Measurements from ENCODE around the gene SEBOX.

Gene SEBOX

DNA sequence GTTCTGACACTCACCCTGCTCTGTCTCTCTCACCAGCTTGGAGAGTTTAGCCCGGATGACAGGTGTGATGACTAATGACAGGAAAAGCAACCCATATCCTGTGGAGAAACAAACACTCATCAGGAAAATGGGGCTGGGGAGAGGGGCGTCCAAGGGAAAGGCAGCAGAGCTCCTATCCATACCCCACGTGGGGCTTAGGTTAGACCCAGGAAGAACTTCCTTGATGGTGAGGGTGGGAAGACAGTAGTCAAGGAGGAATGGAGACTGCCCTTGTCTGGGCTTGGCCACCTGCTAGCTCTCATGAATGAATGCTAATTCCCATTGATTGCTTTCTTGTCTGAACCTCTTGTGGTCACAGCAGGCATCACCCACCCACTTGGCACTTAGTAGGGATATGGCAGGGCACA, 37.2 kb upstream of the SEBOX start:
- ChIA-PET POLR2A (interaction anchor here (1.2 kb wide), 1 partner anchor 11 kb away, joined by 4 read pairs; no protein-coding TSS in a partner anchor), CTCF (no interaction called here)
- DNase-seq (ENCODE audit: extremely low spot score) = no peak
- TF ChIP-seq ARNT (IDR thresholded peaks at IDR 0.05) (no peak), L3MBTL2 (conservative IDR thresholded peaks at IDR 0.05) (no peak), HDGF (IDR thresholded peaks at IDR 0.05; ENCODE audit: borderline replicate concordance) (no peak), FOXK2 (IDR thresholded peaks at IDR 0.05) (no peak), LEF1 (IDR thresholded peaks at IDR 0.05; ENCODE audit: borderline replicate concordance) (no peak), ELF4 (IDR thresholded peaks at IDR 0.05) (no peak), BHLHE40 (IDR thresholded peaks at IDR 0.05; ENCODE audit: borderline replicate concordance) (no peak)

- no peak for TF ChIP-seq BHLHE40 (IDR thresholded peaks at IDR 0.05; ENCODE audit: borderline replicate concordance)
- TF ChIP-seq SP1 (IDR thresholded peaks at IDR 0.05) = no peak
- no peak for TF ChIP-seq L3MBTL2 (conservative IDR thresholded peaks at IDR 0.05)
- no peak for TF ChIP-seq NFRKB (IDR thresholded peaks at IDR 0.05)
- no peak for TF ChIP-seq FOXM1 (IDR thresholded peaks at IDR 0.05; ENCODE audit: borderline replicate concordance)
- TF ChIP-seq, protein P1, sequence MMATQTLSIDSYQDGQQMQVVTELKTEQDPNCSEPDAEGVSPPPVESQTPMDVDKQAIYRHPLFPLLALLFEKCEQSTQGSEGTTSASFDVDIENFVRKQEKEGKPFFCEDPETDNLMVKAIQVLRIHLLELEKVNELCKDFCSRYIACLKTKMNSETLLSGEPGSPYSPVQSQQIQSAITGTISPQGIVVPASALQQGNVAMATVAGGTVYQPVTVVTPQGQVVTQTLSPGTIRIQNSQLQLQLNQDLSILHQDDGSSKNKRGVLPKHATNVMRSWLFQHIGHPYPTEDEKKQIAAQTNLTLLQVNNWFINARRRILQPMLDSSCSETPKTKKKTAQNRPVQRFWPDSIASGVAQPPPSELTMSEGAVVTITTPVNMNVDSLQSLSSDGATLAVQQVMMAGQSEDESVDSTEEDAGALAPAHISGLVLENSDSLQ (IDR thresholded peaks at IDR 0.05) = no peak
- no peak for TF ChIP-seq ARNT (IDR thresholded peaks at IDR 0.05)
- TF ChIP-seq SUZ12 (IDR thresholded peaks at IDR 0.05) = no peak
- no peak for TF ChIP-seq FOXA1 (IDR thresholded peaks at IDR 0.05)
- TF ChIP-seq HDGF (IDR thresholded peaks at IDR 0.05; ENCODE audit: borderline replicate concordance) = no peak
- no peak for TF ChIP-seq CTBP1 (IDR thresholded peaks at IDR 0.05; ENCODE audit: borderline replicate concordance)
- TF ChIP-seq ZNF384 (IDR thresholded peaks at IDR 0.05) = no peak
- TF ChIP-seq ELF4 (IDR thresholded peaks at IDR 0.05) = no peak
- TF ChIP-seq TARDBP (IDR thresholded peaks at IDR 0.05) = no peak
- no peak for TF ChIP-seq LEF1 (IDR thresholded peaks at IDR 0.05; ENCODE audit: borderline replicate concordance)
- TF ChIP-seq FOXK2 (IDR thresholded peaks at IDR 0.05) = no peak
- CTCF ChIA-PET = interaction anchor here (1.3 kb wide), 1 partner anchor 17 kb away, joined by 6 read pairs; no protein-coding TSS in a partner anchor
- POLR2A ChIA-PET = interaction anchor here (0.7 to 2.4 kb wide), 2 partner anchors 16 to 191 kb away, joined by 3 to 7 read pairs; no protein-coding TSS in a partner anchor
- DNase-seq (ENCODE audit: extremely low spot score) = no peak
Observed at GRCh38 chr17:28399808-28400207, 34.8 kb upstream of the SEBOX start.

DNA sequence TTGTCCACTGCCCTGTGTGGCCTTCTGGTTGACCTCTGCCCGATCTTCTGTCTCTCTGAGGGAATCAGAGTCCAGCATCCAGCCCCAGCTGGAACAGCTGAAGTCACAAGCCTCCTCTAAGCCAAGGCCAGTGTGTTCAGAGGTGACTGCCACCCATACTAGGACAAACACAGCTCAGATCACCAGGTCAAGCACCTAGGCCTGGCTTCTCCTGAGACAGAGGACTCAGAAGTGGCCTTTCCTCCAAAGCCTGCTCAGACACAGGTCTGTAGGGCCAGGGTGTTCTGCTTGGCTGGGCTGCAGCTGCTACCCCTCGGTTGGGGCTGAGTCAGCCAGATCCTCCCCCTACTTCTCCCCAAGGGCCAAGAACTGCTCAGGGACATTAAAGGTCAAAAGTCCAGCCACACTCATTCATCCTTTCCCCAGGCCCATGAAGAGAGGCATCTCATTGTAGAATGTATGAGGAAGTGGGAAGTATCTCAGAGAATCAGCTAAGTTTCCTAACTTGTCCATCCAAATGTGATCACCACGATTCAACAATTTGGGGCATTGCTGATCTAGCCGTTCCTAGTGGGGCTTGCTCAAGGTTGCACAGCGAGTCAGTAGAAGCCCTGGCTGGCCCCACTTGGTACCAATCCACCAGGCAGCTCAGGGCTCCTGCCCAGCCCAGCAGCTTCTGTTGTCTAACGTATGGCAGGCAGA, 33.4 kb upstream of the SEBOX start:
- no peak for DNase-seq (ENCODE audit: extremely low spot score)
- ChIA-PET CTCF (interaction anchor here (1.1 kb wide), 2 partner anchors 9 to 18 kb away, joined by 3 to 5 read pairs; no protein-coding TSS in a partner anchor), POLR2A (interaction anchor here (0.6 to 2.4 kb wide), 4 partner anchors 11 to 103 kb away, joined by 3 to 7 read pairs (median 4); no protein-coding TSS in a partner anchor)

GRCh38 chr17:28397687-28398279, 32.8 kb upstream of the SEBOX start:
- no peak for DNase-seq (ENCODE audit: extremely low spot score)
- CTCF ChIA-PET = interaction anchor here (1.1 kb wide), 2 partner anchors 10 to 19 kb away, joined by 3 to 5 read pairs; no protein-coding TSS in a partner anchor
- POLR2A ChIA-PET = interaction anchor here (0.6 to 3.9 kb wide), 5 partner anchors 8 to 103 kb away, joined by 3 to 22 read pairs (median 4); partner anchors contain the start of gene SLC46A1
- TF ChIP-seq L3MBTL2 (conservative IDR thresholded peaks at IDR 0.05) = no peak
- TF ChIP-seq BHLHE40 (IDR thresholded peaks at IDR 0.05; ENCODE audit: borderline replicate concordance) = no peak
- TF ChIP-seq ARNT (IDR thresholded peaks at IDR 0.05) = no peak
- TF ChIP-seq FOXK2 (IDR thresholded peaks at IDR 0.05) = no peak
- TF ChIP-seq, protein P1 (IDR thresholded peaks at IDR 0.05) = no peak
- TF ChIP-seq SUZ12 (IDR thresholded peaks at IDR 0.05) = no peak
- TF ChIP-seq HDGF (IDR thresholded peaks at IDR 0.05; ENCODE audit: borderline replicate concordance) = no peak
- no peak for TF ChIP-seq FOXM1 (IDR thresholded peaks at IDR 0.05; ENCODE audit: borderline replicate concordance)

More for the DNA sequence above, 33.4 kb upstream of the SEBOX start:
- TF ChIP-seq ELF4 (IDR thresholded peaks at IDR 0.05) (no peak), TARDBP (IDR thresholded peaks at IDR 0.05) (no peak)

- ChIA-PET CTCF (no interaction called here), POLR2A (interaction anchor here (1.1 to 3.9 kb wide), 4 partner anchors 8 to 62 kb away, joined by 3 to 22 read pairs (median 4); partner anchors contain the start of genes IFT20, SLC46A1 and TNFAIP1)
- no peak for DNase-seq (ENCODE audit: extremely low spot score)
- TF ChIP-seq CTBP1 (IDR thresholded peaks at IDR 0.05; ENCODE audit: borderline replicate concordance) = no peak
- TF ChIP-seq TARDBP (IDR thresholded peaks at IDR 0.05) = no peak
- TF ChIP-seq ELF4 (IDR thresholded peaks at IDR 0.05) = no peak
- no peak for TF ChIP-seq FOXK2 (IDR thresholded peaks at IDR 0.05)
- TF ChIP-seq NFRKB (IDR thresholded peaks at IDR 0.05) = no peak
- TF ChIP-seq L3MBTL2 (conservative IDR thresholded peaks at IDR 0.05) = no peak
- no peak for TF ChIP-seq BHLHE40 (IDR thresholded peaks at IDR 0.05; ENCODE audit: borderline replicate concordance)
Observed at GRCh38 chr17:28397275-28397674, 32.3 kb upstream of the SEBOX start.

GRCh38 chr17:28396635-28397239, 31.7 kb upstream of the SEBOX start:
- no peak for DNase-seq (ENCODE audit: extremely low spot score)
- POLR2A ChIA-PET = interaction anchor here (1.1 to 3.9 kb wide), 4 partner anchors 9 to 62 kb away, joined by 3 to 22 read pairs (median 4); partner anchors contain the start of genes IFT20, SLC46A1 and TNFAIP1
- CTCF ChIA-PET = no interaction called here
- TF ChIP-seq SUZ12 (IDR thresholded peaks at IDR 0.05) = no peak
- no peak for TF ChIP-seq LEF1 (IDR thresholded peaks at IDR 0.05; ENCODE audit: borderline replicate concordance)
- no peak for TF ChIP-seq HDGF (IDR thresholded peaks at IDR 0.05; ENCODE audit: borderline replicate concordance)
- TF ChIP-seq CTBP1 (IDR thresholded peaks at IDR 0.05; ENCODE audit: borderline replicate concordance) = no peak
- no peak for TF ChIP-seq FOXA1 (IDR thresholded peaks at IDR 0.05)
- no peak for TF ChIP-seq ELF4 (IDR thresholded peaks at IDR 0.05)
- TF ChIP-seq L3MBTL2 (conservative IDR thresholded peaks at IDR 0.05) = no peak
- TF ChIP-seq FOXK2 (IDR thresholded peaks at IDR 0.05) = no peak
- TF ChIP-seq ZNF384 (IDR thresholded peaks at IDR 0.05) = no peak
- TF ChIP-seq TARDBP (IDR thresholded peaks at IDR 0.05) = no peak
- no peak for TF ChIP-seq ARNT (IDR thresholded peaks at IDR 0.05)
- TF ChIP-seq, protein P1 (IDR thresholded peaks at IDR 0.05) = no peak
- no peak for TF ChIP-seq NFRKB (IDR thresholded peaks at IDR 0.05)
- no peak for TF ChIP-seq BHLHE40 (IDR thresholded peaks at IDR 0.05; ENCODE audit: borderline replicate concordance)
- TF ChIP-seq SP1 (IDR thresholded peaks at IDR 0.05) = no peak
- no peak for TF ChIP-seq FOXM1 (IDR thresholded peaks at IDR 0.05; ENCODE audit: borderline replicate concordance)
